RWPE2 (cell line): ENCODE data around the gene SRSF4.

ENCODE experiments used
- ATAC-seq: fragments of 200-7000 bp; cut with Tn5 transposase; 3 replicates; pipeline ENCODE4 v1.9.1; 2021; ENCODE audit warnings: low read depth
- DNase-seq: peaks from one replicate; pipeline ENCODE4 v3.0.0-alpha.2; 2020; ENCODE audit warnings: low spot score
- H3K27ac ChIP-seq: fragments of 450-650 bp; 2 replicates; pipeline ENCODE4 v1.5.1; 2017; ENCODE audit warnings: mild to moderate bottlenecking; ENCODE audit not compliant: poor library complexity, severe bottlenecking
- H3K27me3 ChIP-seq: fragments of 250-450 bp; sonication (Bioruptor Pico); 2 replicates; pipeline ENCODE4 v1.5.1; 2021; ENCODE audit warnings: mild to moderate bottlenecking, moderate library complexity; ENCODE audit not compliant: insufficient read depth, poor library complexity, severe bottlenecking
- H3K36me3 ChIP-seq: fragments of 250-450 bp; sonication (Bioruptor Pico); 2 replicates; pipeline ENCODE4 v1.5.1; 2020; ENCODE audit warnings: low read depth, mild to moderate bottlenecking, moderate library complexity
- H3K4me1 ChIP-seq: fragments of 250-450 bp; sonication (Bioruptor Pico); 2 replicates; pipeline ENCODE4 v1.5.1; 2021; ENCODE audit warnings: mild to moderate bottlenecking, moderate library complexity; ENCODE audit not compliant: insufficient read depth, poor library complexity, severe bottlenecking
- H3K4me3 ChIP-seq: fragments of 250-450 bp; sonication (Bioruptor Pico); 2 replicates; pipeline ENCODE4 v1.5.1; 2021; ENCODE audit warnings: mild to moderate bottlenecking, moderate library complexity; ENCODE audit not compliant: severe bottlenecking
- H3K9me3 ChIP-seq: fragments of 250-450 bp; sonication (Bioruptor Pico); 2 replicates; pipeline ENCODE4 v1.5.1; 2021; ENCODE audit warnings: mild to moderate bottlenecking, moderate library complexity; ENCODE audit not compliant: severe bottlenecking
- CTCF ChIP-seq: fragments of 450-650 bp; IDR thresholded peaks from one replicate; pipeline ENCODE4 v1.5.1; 2017; ENCODE audit warnings: mild to moderate bottlenecking, moderate library complexity; ENCODE audit not compliant: poor library complexity, severe bottlenecking

Gene SRSF4

GRCh38 chr1:29181413-29182225 lies at the start of gene SRSF4:
Gene SRSF4 (minus strand): TSS chr1:29181900. CDS start chr1:29181752, 148 bp downstream.
- Histone ChIP-seq H3K36me3 (peaks cover 36% of the 10 kb centered on the region), H3K9me3 (no peaks in the 10 kb centered on the region), H3K27ac (peak within 1 kb of the TSS; percentile 82), H3K4me3 (peak within 1 kb of the TSS; percentile 97), H3K4me1 (peaks cover 18% of the 10 kb centered on the region), H3K27me3 (no peaks in the 10 kb centered on the region)
- peak; percentile 88 for TF ChIP-seq CTCF
- peak; percentile 89 for ATAC-seq
- peak; percentile 98 for DNase-seq

GRCh38 chr1:29230553-29231378 lies 49.1 kb upstream of the SRSF4 start, which contains the start of gene MECR:
Gene MECR (minus strand): TSS chr1:29230934. CDS start chr1:29230906, 28 bp downstream.
- DNase-seq: peak; percentile 79
- peak; percentile 45 for TF ChIP-seq CTCF
- Histone ChIP-seq H3K27me3 (no peaks in the 10 kb centered on the region), H3K9me3 (no peaks in the 10 kb centered on the region), H3K27ac (no peak within 1 kb of the TSS), H3K4me3 (peak within 1 kb of the TSS; percentile 92), H3K4me1 (peaks cover 4% of the 10 kb centered on the region), H3K36me3 (no peaks in the 10 kb centered on the region)
- ATAC-seq: peak; percentile 94

- H3K36me3 ChIP-seq: no peaks in the 10 kb centered on the region
- no peaks in the 10 kb centered on the region for H3K27me3 ChIP-seq
- peaks cover 4% of the 10 kb centered on the region for H3K4me1 ChIP-seq
- ATAC-seq: no peak
- TF ChIP-seq CTCF: no peak
- no peaks in the 10 kb centered on the region for H3K9me3 ChIP-seq
- DNase-seq: no peak
- H3K4me3 ChIP-seq: peak overlapping the region; percentile 92
- no peak overlapping the region for H3K27ac ChIP-seq
Observed at GRCh38 chr1:29230204-29230552, 48.5 kb upstream of the SRSF4 start.

- Histone ChIP-seq H3K36me3 (peaks cover 20% of the 10 kb centered on the region), H3K4me1 (peaks cover 4% of the 10 kb centered on the region), H3K9me3 (no peaks in the 10 kb centered on the region), H3K27ac (no peak overlapping the region), H3K27me3 (no peaks in the 10 kb centered on the region), H3K4me3 (no peak overlapping the region)
- no peak for TF ChIP-seq CTCF
- ATAC-seq (no peak; the same call in 2 of the 3 replicates), DNase-seq (no peak)
Observed at GRCh38 chr1:29227511-29227910, 45.8 kb upstream of the SRSF4 start.
